Lower leg skin (tissue), 3 donors: ENCODE measurements around the gene UGT1A4.

ENCODE experiments used
- POLR2A ChIP-seq, 2 donors: fragments of 450-650 bp; IDR thresholded peaks; one replicate each; pipeline ENCODE4 v1.6.1; 2016 to 2017; ENCODE audit warnings: antibody characterized with exemption in 2 of 2, mild to moderate bottlenecking in 1 of 2, moderate library complexity in 1 of 2
- TF ChIP-seq, protein P1 (sequence below), 3 donors: fragments of 450-650 bp; IDR thresholded peaks; one replicate each; pipeline ENCODE4 v1.5.1; 2016; ENCODE audit warnings: antibody characterized with exemption in 3 of 3, mild to moderate bottlenecking in 3 of 3, moderate library complexity in 2 of 3

- TF ChIP-seq POLR2A (IDR thresholded peaks at IDR 0.05), result no peak
- TF ChIP-seq, protein P1, sequence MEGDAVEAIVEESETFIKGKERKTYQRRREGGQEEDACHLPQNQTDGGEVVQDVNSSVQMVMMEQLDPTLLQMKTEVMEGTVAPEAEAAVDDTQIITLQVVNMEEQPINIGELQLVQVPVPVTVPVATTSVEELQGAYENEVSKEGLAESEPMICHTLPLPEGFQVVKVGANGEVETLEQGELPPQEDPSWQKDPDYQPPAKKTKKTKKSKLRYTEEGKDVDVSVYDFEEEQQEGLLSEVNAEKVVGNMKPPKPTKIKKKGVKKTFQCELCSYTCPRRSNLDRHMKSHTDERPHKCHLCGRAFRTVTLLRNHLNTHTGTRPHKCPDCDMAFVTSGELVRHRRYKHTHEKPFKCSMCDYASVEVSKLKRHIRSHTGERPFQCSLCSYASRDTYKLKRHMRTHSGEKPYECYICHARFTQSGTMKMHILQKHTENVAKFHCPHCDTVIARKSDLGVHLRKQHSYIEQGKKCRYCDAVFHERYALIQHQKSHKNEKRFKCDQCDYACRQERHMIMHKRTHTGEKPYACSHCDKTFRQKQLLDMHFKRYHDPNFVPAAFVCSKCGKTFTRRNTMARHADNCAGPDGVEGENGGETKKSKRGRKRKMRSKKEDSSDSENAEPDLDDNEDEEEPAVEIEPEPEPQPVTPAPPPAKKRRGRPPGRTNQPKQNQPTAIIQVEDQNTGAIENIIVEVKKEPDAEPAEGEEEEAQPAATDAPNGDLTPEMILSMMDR (IDR thresholded peaks at IDR 0.05), result no peak
Observed at GRCh38 chr2:233814056-233814835, 95.7 kb downstream of the UGT1A4 start.
